ENCODE results near the gene INTS12.

INTS12 gene

DNA sequence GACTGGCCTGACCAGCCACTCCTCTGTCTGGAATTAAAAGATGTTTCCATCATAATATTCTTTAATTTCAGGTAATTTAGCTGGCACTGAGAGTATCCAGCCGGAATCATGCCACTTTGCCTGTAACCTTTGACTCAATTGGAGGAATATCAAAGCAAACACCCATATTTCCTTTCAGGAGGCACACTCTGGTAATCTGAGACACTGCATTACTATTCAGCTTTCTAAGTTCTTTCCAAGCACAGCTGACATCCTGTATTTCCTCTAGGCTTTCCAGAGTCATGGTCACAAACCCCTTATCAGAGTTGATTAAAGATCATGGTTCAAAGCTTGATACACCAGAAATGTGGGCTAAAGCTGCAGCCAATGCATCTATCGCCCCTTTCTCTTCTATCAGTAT lies 29.3 kb downstream of the INTS12 start:
- DNase-seq, result no peak

DNA sequence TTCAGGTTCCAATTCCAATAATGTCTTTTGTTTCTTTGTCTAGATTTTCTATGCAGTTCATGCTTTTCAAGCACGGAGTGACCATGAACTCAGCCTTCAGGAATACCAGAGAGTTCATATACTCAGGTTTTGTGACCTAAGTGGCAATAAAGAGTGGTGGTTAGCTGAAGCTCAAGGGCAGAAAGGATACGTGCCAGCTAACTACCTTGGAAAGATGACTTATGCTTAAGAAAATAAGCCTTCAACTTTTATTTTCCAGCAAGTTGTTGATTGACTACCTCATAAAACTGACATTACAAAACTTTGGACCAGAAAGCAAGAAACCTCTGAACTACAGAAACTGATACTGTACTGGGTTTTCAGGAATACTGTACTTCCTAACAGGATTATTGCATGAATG lies 30.8 kb downstream of the INTS12 start:
- no peak for DNase-seq

DNA sequence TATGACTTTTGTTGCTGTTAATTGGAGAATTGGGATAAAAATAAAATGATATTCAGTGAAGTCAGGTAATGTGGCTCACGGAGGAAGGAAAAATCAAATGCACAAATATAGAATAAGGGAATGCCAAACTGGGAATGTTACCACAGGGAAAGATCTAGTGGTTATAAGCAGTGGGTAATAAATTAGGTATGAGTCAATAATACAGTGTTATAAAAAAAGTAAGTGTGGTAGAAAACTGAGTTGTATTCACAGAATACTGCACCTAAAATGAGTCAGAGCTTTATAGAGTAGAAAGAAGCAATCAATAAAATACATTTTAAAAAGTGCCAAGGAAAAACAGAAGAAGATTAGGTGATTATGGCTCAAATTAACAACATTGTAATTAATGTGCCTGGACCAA lies 34.5 kb downstream of the INTS12 start:
- no peak for DNase-seq

DNA sequence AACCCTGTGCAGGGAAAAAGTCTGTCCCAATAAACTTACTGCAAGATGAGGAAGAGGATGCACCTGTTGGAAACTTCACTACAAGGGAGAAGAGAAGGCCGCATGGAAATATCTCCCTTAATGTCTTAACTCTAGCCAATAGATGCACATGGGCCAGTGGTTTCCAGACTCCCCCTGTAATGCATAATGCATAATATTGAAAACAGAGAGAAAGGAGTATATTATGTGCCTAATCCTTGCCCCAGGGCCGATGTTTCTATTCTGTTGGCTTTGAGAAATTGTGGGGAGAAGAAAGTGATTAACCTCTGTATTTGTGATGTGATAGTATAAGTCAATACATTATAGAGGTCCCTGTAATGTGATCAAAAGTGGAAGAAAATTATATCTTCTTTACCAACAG lies 37.2 kb downstream of the INTS12 start:
- DNase-seq, result no peak

DNA sequence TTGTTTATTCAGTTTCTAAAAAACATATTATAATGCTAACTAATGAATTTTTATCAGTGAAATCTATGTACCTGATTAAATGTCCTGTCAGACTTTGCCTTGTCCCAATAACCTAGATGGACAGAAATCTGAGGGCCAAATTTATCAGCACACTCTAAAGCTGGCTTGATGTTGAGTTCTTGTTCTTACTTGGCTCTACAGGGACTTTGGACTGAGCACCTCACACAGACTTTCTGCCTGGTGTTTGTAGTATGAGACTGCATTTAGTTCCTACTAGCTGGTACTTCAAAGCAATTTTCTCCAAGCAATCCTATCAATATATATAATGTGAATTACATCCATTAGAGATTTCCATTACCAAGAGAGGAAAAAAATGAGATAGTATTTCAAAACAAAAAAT lies 37.8 kb downstream of the INTS12 start:
- no peak for DNase-seq

DNA sequence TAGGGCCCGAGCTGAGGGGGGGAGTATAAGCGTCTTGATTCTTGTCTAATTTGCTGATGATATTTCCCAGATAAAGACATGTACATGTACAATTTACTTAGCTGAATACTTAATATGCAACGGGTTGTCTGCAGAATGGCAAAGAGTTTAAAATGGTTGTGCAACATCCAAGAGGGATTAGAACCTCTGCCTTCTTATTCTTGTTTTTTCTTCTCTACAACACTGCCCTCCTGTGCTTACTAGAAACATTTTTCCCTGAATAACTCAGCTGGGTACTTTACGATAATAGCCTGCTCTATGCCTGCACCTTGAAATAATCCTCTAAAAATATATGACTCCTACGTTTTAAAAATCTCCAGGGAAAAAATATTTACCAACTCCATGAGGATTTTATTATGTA lies 41.8 kb downstream of the INTS12 start:
- peak; percentile 27 for DNase-seq

DNA sequence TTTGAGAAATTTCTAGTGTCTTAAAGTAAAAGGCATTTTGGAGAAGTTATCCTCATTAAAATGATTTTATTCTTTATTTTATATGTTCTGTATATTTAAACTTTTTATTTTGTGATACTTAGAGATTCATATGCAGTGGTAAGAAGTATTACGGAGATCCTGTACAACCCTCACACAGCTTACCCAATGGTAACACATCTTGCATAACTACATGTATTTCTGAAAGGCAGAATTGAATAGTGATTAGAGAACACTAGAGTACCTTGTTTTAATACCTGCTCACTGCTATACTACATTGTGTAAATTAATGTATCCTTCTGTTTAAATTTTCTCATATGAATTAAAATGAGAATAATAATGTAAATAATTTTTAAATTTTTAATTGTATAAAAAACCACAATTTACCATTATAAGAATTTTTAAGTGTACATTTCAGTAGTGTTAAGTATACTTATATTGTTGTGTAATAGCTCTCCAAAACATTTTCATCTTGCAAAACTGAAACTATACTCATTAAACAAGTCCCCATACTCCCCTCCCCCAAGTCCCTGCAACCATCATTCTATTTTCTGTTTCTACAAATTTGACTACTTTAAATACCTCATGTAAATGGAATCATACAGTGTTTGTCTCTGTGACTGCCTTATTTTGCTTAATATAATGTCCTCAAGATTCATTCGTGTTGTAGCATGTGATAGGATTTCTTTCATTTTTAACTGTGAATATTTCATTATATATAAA lies 45.4 kb downstream of the INTS12 start:
- DNase-seq, result no peak

DNA sequence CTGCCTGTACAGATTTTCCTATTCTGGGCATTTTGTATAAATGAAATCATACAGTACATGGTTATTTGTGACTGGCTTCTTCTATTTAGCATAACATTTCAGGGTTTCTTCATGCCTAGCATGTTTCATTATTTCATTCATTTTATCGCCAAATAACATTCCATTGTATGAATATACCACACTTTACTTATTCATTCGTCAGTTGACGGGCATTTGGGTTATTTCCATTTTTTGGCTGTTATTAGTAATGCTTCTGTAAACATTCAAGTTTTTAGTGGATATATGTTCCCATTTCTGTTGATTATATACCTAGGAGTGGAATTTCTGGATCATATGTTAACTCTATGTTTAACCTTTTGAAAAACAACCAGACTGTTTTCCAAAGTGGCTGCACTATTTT lies 47.5 kb downstream of the INTS12 start:
- DNase-seq, result no peak

DNA sequence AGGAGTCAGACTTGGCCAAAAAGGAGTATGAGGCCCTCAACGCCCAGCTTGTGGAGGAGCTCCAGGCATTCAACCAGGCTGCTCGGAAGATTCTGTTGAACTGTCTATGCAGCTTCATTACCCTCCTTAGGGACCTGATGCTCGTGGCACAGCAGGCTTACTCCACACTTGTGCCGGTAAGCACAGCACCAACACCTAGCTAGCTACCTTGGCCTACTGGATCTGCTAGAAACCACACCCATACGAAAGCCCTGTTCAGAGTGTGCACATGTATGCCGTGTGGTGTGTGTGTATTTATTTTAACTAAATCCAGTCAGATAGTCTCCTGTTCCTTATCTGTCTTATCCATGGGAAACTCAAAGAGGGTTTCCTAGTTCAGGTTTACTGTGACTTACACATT lies 49.3 kb downstream of the INTS12 start:
- DNase-seq, result no peak

DNA sequence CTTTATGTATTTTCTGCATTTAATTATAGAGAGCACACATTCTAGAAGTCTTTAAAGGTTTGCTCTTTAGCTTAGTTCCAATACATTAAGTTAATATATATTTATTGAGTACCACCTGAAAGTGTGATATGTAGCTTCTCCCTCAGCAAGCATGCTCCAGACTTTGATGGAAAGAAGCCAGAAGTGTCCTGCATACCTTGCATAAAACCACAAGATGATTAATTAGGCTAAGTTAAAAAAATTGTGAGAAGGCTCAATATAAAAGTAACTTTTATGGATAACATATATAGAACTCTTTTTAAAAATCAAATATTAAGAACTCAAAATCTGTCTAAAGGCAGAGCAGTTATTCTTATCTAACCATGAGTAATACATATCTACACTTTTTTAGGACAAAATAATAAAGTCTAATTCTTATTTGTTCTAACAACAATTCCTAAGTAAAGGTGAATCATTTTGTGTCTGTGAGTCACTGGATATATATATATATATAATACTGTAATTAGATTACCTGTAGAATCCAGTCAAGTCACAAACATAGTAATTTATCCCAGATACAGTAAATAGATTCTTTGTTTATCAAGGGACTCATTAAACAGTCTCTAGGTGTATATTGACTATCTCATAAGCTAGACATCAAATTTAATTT lies 51.2 kb downstream of the INTS12 start:
- no peak for DNase-seq

DNA sequence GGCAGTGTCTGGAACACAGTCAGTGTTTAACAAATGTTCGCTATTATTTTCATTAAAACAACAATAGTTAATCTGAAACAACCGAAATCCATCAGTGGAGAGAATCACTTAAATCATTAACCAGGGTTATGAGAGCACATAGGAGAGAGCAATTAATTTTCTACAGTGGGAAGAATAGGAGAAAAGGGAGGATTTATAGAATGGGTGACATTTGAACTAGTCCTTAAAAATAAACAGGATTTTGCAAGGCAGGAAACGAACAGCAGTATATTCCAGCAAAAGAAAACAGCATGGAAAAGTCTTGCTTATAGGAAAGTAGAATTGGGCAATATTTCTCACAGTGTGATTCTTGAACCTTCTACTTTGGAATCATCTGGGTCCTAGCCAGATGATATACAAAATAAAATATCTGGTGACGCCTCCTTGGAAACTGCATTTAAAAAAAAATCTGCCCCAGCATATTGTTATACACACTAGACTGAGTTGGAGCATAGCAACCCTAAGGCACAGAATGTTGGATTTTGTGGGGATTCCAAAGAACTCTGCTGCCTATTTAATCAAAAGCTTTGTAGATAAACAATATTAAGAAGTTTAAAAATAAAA lies 56.1 kb downstream of the INTS12 start:
- DNase-seq, result no peak

DNA sequence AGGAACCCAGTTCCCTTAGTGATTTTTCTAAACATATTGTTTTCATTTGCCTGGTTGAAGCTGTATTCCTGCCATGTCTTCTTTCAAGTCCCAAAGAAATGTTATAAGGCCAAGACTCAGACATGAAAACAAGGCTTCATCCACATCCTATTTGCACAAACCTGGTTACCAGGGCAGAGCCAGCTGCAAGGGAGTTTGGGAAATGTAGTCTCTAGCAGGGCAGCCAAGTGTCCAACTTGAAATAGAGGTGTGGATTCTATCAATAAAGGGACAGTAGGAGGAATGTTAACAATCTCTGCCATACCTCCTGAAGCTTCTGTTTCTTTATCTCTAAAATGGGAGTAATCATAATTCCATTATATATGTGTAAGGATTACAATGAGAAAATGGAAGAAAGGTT lies 56.6 kb downstream of the INTS12 start:
- DNase-seq, result no peak

DNA sequence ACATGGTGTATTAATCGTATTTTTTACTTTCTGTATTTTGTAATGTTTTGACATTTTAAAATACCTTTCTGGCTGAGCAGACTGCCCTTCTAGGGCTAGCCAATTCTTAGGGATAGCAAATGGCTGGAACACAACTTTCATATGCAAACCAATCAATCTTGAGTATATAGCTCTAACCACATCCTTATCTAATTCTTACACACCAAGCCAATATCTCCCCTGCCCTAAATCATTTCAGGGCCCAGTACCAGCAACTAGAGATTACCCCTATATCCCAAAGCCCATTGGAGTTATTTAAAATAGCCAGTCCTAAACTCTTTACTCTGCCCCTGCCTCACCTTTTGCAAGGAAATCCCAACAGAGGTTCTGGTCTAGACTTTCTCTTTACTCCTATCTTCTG lies 58.3 kb downstream of the INTS12 start:
- peak; percentile 60 for DNase-seq

DNA sequence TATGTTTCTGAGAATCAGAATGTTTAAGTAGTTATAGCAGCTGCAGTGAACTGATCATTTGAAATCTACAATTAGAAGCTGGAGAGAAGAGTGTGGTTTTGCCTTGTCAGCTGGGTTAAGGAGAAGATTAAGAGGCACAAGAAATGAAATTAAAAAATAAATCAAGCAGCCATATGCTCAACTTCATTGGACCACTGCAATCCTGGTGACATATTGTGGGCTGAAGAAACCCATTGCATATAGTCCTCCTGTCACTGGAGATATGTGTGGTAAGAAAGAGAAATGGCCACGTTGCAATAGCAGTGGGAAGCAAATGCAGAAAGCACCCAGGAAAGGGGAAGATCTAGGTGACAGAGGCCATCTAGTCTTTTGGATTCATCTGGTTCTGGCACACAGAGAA lies 63.0 kb downstream of the INTS12 start:
- no peak for DNase-seq

DNA sequence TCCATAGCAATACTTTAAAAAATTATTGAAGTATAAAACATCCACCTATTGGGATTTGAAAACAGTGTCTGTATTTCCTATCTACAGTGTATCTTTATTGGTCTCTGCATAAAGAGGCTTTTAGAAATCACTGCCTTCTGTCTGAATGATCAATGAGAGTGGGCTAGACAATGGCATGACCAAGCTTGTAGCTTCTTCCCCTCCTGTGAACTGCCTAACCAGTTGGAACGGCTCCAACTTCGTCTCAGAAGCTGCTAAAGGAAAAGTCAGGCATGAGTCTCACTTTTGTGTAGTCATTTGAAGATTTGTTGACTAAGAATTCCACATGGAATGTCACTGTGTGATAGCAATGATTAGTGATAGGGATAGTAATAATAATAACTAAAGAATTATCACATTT lies 64.2 kb downstream of the INTS12 start:
- DNase-seq, result no peak

DNA sequence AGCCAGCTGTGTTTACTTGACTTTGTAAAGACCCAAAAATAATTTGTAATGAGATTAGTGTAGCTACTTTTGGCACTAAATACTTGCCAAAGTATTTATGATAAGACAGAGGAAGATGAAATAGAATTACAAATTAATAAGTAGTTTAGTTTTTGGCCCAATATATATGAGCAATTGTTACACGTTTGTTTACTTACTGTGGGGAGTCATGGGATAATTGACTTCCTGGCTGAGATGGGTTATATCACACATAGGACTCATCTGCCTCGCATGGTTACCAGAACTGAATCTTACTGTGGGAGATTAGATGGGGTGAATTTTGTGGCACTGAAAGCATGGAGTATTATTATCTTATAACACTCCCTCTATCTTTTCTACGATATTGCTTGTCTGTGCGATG lies 66.6 kb downstream of the INTS12 start:
- no peak for DNase-seq

DNA sequence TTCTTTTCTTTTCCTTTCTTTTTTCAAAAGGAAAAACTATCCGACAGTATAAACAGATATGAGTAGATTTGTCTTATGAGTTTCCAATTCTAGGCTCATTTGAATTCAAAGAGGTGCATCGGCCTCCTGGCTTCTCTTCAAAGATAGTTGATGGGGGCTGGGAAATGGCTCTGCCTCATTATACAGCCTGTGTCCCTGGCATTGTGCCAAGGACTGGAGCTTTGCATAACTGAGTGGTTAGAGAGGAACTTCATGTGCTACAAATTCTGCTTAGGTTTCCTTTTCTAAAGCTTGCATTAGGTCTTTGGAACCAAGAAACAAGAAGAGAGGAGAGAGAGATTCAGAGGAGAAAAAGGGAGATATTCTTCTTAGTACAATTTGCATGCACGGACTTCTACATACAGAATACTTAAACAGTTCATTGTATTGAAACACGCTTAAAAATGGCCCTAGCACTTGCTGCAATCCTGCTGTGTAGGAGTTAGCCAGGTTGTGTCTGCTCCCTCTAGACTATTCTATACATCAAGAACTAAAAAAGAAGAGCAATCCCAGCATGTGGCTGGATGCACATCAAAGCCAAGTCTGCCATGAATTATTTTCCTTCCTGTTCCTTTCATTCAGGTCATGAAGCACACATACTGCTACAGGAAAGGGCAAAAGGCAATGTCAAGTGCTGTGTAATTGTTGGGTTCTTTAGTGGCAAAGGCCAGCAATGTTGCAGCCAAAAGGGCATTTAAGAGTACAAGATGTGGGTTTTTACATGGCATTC lies 70.9 kb downstream of the INTS12 start:
- peak; percentile 57 for DNase-seq

DNA sequence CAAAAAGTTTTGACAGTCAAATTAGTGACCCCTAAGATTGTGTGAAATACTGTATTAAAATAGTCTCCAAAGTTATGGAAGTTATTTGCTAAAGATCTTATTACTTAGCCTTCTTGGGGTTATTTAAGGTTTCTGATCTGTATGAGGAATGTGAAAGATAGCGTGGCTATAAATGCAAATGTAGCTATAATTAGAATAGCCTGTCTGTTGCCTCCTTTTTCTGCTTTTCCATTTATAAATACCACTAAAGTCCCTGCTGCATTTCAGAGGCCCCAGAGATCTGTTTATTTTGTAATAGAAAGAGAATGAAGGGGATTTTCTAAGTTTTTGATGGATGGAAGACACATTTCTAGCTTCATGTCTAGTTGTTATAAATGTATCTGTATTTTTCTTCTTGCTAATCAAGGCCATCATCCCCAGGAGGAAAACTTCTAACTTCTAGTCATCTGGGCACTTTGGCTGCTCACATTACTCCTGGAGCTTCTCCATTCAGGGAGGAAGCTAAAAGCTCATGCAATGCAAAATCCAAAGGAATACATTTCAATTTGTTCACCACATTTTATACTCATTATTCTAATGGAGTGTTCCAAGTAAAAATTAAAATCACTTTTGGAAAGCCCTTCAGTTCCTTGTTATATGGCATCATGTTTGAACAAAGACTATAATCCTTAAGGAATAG lies 73.9 kb downstream of the INTS12 start:
- no peak for DNase-seq

DNA sequence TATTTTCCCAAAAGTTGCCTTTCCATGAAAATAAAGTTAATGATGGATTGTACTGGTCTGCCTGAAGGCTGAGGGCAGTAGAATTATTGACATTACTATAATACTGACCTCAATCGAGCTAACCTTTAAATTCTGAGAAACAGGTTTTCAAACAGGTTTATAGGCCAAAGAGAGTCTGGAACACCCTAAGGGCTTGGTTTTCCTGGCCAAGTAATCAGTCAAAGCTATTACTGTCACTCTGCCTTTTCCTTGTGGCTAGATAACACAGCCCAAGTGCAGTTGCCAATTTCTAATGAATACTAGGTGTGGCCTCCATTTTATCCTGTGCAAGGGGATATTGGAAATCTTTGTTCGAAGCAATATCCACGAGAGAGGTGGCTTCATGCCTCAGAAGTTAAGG lies 75.2 kb downstream of the INTS12 start:
- no peak for DNase-seq
